Measurements from ENCODE around the gene MBOAT1. TPM values are rescaled to one million over a fixed set of nuclear protein-coding genes. Genes with fewer than 3 reads are reported as not detected.

The MBOAT1 gene
- total RNA-seq, 4 donors from 2014 or later = 5.3 to 18.8 (median 8.2) TPM

- no peaks in the 10 kb centered on the region for H3K27me3 ChIP-seq
- no peak overlapping the region for H3K27ac ChIP-seq
- 94% methylated on average over 2 of the region's 2 CpGs for WGBS
- no peaks in the 10 kb centered on the region for H3K9me3 ChIP-seq
- TF ChIP-seq EP300 (IDR thresholded peaks at IDR 0.05) = no peak
- TF ChIP-seq CTCF (IDR thresholded peaks at IDR 0.05) = no peak
- TF ChIP-seq POLR2AphosphoS5 (IDR thresholded peaks at IDR 0.05) = no peak
- no peak for TF ChIP-seq POLR2A (IDR thresholded peaks at IDR 0.05)
- H3K4me3 ChIP-seq = no peak overlapping the region
- no peaks in the 10 kb centered on the region for H3K36me3 ChIP-seq
- DNase-seq (ENCODE audit: low spot score in 2 of 2) = no peak
- H3K4me1 ChIP-seq = no peaks in the 10 kb centered on the region
Observed at GRCh38 chr6:20232188-20232587, 19.9 kb upstream of the MBOAT1 start.

GRCh38 chr6:20230401-20231119 is 18.3 kb upstream of the MBOAT1 start:
- WGBS = 84% methylated on average over 4 of the region's 4 CpGs
- no peaks in the 10 kb centered on the region for H3K27me3 ChIP-seq
- no peak for DNase-seq (ENCODE audit: low spot score in 2 of 2)
- no peak overlapping the region for H3K27ac ChIP-seq
- H3K4me3 ChIP-seq = no peak overlapping the region
- H3K9me3 ChIP-seq = no peaks in the 10 kb centered on the region
- no peaks in the 10 kb centered on the region for H3K36me3 ChIP-seq
- H3K4me1 ChIP-seq = no peaks in the 10 kb centered on the region
- TF ChIP-seq POLR2A (IDR thresholded peaks at IDR 0.05) = no peak
- TF ChIP-seq CTCF (IDR thresholded peaks at IDR 0.05) = no peak
- TF ChIP-seq POLR2AphosphoS5 (IDR thresholded peaks at IDR 0.05) = no peak
- TF ChIP-seq EP300 (IDR thresholded peaks at IDR 0.05) = no peak

GRCh38 chr6:20229881-20230280 is 17.6 kb upstream of the MBOAT1 start:
- H3K27ac ChIP-seq = no peak overlapping the region
- no peaks in the 10 kb centered on the region for H3K36me3 ChIP-seq
- no peaks in the 10 kb centered on the region for H3K9me3 ChIP-seq
- no peak overlapping the region for H3K4me3 ChIP-seq
- no peaks in the 10 kb centered on the region for H3K27me3 ChIP-seq
- no peaks in the 10 kb centered on the region for H3K4me1 ChIP-seq
- DNase-seq (ENCODE audit: low spot score in 2 of 2) = no peak
- TF ChIP-seq POLR2AphosphoS5 (IDR thresholded peaks at IDR 0.05) (no peak), EP300 (IDR thresholded peaks at IDR 0.05) (no peak), CTCF (IDR thresholded peaks at IDR 0.05) (no peak), POLR2A (IDR thresholded peaks at IDR 0.05) (no peak)
- 94% methylated on average over 4 of the region's 4 CpGs for WGBS

- Histone ChIP-seq H3K27me3 (no peaks in the 10 kb centered on the region), H3K36me3 (no peaks in the 10 kb centered on the region), H3K9me3 (no peaks in the 10 kb centered on the region), H3K4me1 (peaks cover 2% of the 10 kb centered on the region), H3K4me3 (no peak overlapping the region), H3K27ac (no peak overlapping the region)
- no peak for DNase-seq (ENCODE audit: low spot score in 2 of 2)
- TF ChIP-seq CTCF (IDR thresholded peaks at IDR 0.05) = no peak
- TF ChIP-seq POLR2A (IDR thresholded peaks at IDR 0.05) = no peak
- TF ChIP-seq EP300 (IDR thresholded peaks at IDR 0.05) = no peak
- TF ChIP-seq POLR2AphosphoS5 (IDR thresholded peaks at IDR 0.05) = no peak
- WGBS = 77% methylated on average over 2 of the region's 2 CpGs
Observed at GRCh38 chr6:20227350-20227749, 15.1 kb upstream of the MBOAT1 start.

GRCh38 chr6:20223141-20223540 is 10.9 kb upstream of the MBOAT1 start:
- Histone ChIP-seq H3K27ac (no peak overlapping the region), H3K4me3 (no peak overlapping the region), H3K9me3 (no peaks in the 10 kb centered on the region), H3K36me3 (no peaks in the 10 kb centered on the region), H3K27me3 (no peaks in the 10 kb centered on the region), H3K4me1 (peaks cover 6% of the 10 kb centered on the region)
- TF ChIP-seq CTCF (IDR thresholded peaks at IDR 0.05) = no peak
- no peak for TF ChIP-seq POLR2A (IDR thresholded peaks at IDR 0.05)
- no peak for TF ChIP-seq POLR2AphosphoS5 (IDR thresholded peaks at IDR 0.05)
- no peak for TF ChIP-seq EP300 (IDR thresholded peaks at IDR 0.05)
- DNase-seq (ENCODE audit: low spot score in 2 of 2) = no peak
- 88% methylated on average over 1 of the region's 1 CpG for WGBS

Measured in suprapubic skin (tissue), 4 donors.